Fibroblast of pulmonary artery (primary cell): ENCODE measurements around the gene SPINT1.

Source experiments
- DNase-seq: peaks from one replicate; pipeline ENCODE4 v3.0.0-alpha.2; 2010; ENCODE audit warnings: low read depth
- H3K4me3 ChIP-seq: replicated peaks from 2 replicates; pipeline ENCODE4 v1.5.1; 2011; ENCODE audit warnings: low read depth, mild to moderate bottlenecking, control low read depth, low read length, moderate library complexity
- TF ChIP-seq, protein P1 (sequence below): IDR thresholded peaks from 2 replicates; pipeline ENCODE4 v1.5.1; 2011; ENCODE audit warnings: mild to moderate bottlenecking, control low read depth, low read length, inconsistent platforms; ENCODE audit errors: missing control alignments

Gene SPINT1

DNA sequence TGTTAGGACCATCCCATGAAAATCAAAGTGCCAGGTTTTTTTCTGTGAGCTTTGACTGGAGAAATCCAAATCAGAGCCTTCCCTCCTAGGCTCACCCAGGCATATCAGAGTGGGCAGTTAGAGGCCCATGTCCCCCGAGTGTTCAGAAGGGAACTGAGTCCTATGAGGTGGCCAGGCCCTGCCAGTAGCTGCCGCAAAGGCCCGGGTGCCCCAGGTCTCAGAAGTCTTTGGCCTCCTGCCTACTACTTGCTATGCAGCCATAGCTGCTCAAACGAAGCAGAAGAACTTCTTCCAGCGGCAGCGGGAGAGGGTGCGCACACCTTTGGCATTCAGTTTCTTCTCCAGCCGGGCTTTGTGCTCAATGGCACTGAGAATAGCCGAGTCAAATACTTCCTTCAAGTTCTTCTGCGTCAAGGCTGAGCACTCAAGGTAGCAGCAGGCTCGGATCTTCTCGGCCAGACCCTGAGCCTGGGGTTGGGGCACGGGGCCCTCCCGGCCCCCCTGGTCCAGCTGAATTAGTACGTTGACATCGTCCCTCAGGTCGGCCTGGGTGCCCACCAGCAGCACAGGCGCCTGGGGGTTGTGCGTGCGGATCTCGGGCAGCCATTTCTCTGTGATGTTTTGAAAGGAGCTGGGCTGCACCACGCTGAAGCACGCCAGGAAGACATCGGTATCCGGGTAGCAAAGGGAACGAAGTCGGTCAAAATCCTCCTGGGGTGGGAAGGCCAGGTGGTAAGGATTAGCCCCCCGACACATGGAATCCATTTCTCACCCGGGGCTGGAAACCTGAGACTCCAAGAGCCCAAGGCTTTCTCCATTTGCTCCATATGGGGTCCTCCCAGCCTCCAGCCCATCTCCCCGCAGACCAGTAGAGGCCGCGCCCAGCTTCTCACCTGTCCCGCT lies 29.2 kb downstream of the SPINT1 start:
- no peak for DNase-seq
- TF ChIP-seq, protein P1, sequence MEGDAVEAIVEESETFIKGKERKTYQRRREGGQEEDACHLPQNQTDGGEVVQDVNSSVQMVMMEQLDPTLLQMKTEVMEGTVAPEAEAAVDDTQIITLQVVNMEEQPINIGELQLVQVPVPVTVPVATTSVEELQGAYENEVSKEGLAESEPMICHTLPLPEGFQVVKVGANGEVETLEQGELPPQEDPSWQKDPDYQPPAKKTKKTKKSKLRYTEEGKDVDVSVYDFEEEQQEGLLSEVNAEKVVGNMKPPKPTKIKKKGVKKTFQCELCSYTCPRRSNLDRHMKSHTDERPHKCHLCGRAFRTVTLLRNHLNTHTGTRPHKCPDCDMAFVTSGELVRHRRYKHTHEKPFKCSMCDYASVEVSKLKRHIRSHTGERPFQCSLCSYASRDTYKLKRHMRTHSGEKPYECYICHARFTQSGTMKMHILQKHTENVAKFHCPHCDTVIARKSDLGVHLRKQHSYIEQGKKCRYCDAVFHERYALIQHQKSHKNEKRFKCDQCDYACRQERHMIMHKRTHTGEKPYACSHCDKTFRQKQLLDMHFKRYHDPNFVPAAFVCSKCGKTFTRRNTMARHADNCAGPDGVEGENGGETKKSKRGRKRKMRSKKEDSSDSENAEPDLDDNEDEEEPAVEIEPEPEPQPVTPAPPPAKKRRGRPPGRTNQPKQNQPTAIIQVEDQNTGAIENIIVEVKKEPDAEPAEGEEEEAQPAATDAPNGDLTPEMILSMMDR: no peak
- H3K4me3 ChIP-seq: peak overlapping the region; percentile 41

DNA sequence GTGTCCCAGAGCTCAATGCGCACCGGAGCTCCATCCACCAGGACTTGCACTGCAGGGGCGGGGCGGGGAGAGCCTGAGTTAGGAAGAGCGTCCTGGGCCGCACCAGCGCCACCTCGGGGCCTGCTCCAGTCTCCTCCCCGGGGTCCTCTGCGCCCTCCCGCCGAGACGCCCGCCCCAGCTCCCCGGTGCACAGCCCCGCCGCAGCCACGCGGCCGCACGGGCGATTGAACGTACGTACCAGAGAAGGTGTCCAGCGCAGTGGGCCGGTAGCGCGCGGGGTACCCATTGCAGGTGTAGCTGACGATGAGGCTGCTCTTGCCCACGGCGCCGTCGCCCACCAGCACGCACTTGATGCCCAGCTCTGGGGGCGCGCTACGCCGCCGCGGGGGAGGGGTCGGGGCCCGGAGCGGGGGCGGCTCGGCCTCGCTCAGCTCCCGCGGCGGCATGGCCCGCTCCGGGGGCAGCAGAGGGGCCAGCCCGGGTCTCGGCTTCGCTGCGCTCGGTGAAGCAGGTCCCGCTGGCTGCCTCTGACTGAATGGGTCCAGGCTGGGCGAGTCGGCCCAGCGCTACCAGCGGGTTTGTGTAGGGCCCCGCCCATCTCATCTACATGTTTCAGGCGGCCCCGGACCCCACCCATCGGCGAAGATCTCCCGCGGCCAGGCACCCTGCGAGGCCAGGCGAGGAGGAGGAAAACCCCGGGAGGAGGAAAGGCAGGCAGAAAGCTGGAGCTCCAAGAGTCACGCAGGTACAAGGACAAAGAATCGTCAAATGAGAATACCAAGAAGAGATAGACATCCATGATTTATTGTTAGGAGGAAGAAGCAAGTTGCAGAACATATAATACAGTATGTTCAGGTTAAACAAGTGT lies 30.1 kb downstream of the SPINT1 start, which contains the start of gene RHOV:
Gene RHOV (minus strand): TSS at position 541 of the 868 bp plus-strand sequence. CDS start 95 bp downstream, at position 446.
- DNase-seq: peak; percentile 37
- H3K4me3 ChIP-seq: peak within 1 kb of the TSS; percentile 41
- TF ChIP-seq, protein P1: peak; percentile 7

DNA sequence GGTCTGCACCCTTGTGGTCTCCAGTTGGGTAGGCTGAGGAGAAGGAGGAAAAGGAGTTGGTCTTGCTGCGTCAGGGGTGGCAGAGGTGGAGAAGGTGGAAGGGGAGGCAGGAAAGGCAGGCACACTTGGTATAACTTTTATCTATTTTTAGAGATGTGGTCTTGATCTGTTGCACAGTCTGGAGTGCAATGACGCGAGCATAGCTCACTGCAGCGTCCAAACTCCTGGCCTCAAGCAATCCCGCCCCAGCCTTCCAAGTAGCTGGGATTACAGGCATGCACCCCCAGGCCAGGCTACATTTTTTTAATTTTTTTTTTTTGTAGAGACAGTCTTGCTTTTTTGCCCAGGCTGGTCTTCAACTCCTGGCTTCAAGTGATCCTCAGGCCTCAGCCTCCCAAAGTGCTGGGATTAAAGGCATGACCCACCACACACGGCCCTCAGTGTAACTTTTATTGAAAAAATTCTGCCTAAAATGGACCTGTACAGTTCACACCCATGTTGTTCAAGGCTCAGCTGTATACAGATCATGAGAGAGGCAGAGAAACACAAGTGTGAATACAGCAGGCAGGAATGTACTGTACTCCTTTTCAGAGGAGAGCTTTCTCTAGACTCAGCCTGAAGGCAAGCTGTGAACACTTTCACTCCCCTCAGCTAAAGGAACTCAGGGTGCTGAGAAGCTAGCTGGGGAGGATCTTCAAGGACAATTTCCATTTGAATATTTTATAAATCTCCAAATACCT lies 32.3 kb downstream of the SPINT1 start:
- no peak overlapping the region for H3K4me3 ChIP-seq
- no peak for DNase-seq
- TF ChIP-seq, protein P1: no peak

DNA sequence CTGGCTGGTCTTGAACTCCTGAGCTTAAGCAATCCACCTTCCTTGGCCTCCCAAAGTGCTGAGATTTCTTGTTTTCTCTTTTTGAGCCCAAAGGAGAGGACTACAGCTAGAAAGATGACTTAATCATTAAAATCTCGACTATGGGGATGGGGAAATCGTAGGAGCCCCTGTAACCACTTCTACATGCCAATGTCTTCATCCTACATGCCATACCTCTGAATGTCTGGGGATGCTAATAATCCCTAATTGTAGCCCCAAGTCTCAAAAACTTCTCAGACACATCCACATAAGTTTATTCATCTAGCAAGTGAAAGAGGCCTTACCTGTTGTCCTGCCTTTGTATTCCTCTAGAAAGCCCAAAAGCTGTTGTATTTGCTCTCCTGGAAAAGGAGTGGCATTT lies 33.8 kb downstream of the SPINT1 start:
- no peak overlapping the region for H3K4me3 ChIP-seq
- TF ChIP-seq, protein P1: no peak
- no peak for DNase-seq

DNA sequence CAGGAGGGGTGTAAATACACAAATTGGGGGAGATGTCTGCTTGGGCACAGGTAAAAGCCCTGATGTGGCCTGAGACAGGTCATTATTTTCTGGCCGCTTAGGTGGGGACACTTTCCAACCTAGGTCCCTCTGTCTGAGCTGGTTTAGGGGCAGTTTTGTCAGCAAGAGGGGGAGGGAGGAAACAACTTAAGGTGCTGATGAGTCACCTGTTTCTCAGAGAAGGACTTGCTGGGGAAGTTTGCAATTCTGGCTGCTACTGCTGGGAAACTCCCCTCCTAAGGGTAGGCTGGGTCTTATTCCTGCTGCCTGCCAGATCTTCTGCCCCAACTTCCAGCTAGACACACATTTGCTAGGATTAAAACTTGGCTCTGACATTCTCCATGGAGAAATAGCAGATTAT lies 34.9 kb downstream of the SPINT1 start:
- H3K4me3 ChIP-seq: no peak overlapping the region
- peak; percentile 32 for DNase-seq
- TF ChIP-seq, protein P1: no peak

DNA sequence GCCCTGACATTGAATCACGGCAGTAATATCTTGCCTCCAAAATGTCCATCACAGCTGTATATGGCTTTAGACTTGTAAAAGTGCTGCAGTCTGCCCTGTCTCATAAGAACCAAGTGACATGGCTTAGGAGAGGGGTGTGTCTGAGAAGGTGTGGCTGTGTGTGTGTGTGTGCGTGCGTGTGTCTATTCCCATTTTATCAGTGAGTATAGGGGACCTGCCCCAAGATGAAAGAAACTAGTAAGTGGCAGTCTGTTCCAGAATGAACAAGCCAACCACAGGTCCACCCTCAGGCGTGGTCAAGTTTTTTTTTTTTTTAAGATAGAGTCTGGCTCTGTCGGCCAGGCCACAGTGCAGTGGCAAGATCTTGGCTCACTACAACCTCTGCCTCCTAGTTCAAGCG lies 35.8 kb downstream of the SPINT1 start:
- no peak overlapping the region for H3K4me3 ChIP-seq
- DNase-seq: no peak
- TF ChIP-seq, protein P1: no peak
